HCT116 (cell line): ENCODE data around the gene RASGRF1. TPM values are rescaled to one million over a fixed set of nuclear protein-coding genes. Genes with fewer than 3 reads are reported as not detected.

Experiments
- ATAC-seq: fragments of 200-7000 bp; cut with Tn5 transposase; 2 replicates; pipeline ENCODE4 v1.9.1; 2020; ENCODE audit warnings: mild to moderate bottlenecking, moderate library complexity
- BruUV-seq: library from RNA; stranded (reverse); fragments of 400-500 nt; replicated peaks from 2 replicates; lab custom pipeline; 2021; lab: Mats Ljungman, UMichigan
- CTCF ChIA-PET: fragments of 300-600 bp; sonication (Branson Sonifier 250); formaldehyde crosslinking; loops from one replicate; lab custom pipeline; 2021; ENCODE audit warnings: antibody characterized with exemption; lab: Charles Lee
- POLR2A ChIA-PET: fragments of 300-600, 350-600 bp; sonication (Branson Sonifier 250); formaldehyde crosslinking; loops from one replicate; lab custom pipeline; 2021; ENCODE audit warnings: antibody characterized with exemption; lab: Charles Lee
- RAD21 ChIA-PET, 2 experiments: fragments of 300-600 bp; sonication (Branson Sonifier 250); formaldehyde crosslinking; loops; one replicate each; lab custom pipeline; 2023; ENCODE audit warnings: low total read pairs in 2 of 2; ENCODE audit not compliant: uncharacterized antibody in 2 of 2, unreplicated experiment in 2 of 2, low non-redundant PET in 1 of 2; lab: Charles Lee
- DNase-seq: peaks from one replicate; pipeline ENCODE4 v3.0.0-alpha.2; 2010; ENCODE audit warnings: low read depth, low spot score
- H2AFZ ChIP-seq: fragments of 200-600 bp; shearing (Covaris generic), sonication (generic); 2 replicates; pipeline ENCODE4 v1.6.1; 2017; ENCODE audit warnings: low read depth, mixed run types, mixed read lengths, antibody characterized with exemption, low read length; ENCODE audit not compliant: poor library complexity, severe bottlenecking
- H3K27ac ChIP-seq: 2 replicates; pipeline ENCODE4 v1.5.1; 2012; ENCODE audit warnings: low read depth, low read length
- H3K27me3 ChIP-seq: fragments of 200-600 bp; sonication (generic); 2 replicates; pipeline ENCODE4 v1.6.1; 2016; ENCODE audit warnings: mixed run types, low read length, mixed read lengths; ENCODE audit not compliant: insufficient read depth
- H3K36me3 ChIP-seq, 2 experiments: fragments of 200-500 bp in 1 of 2; fragments of 200-600 bp in 1 of 2; sonication (Bioruptor generic) in 1 of 2; sonication (generic) in 1 of 2; 2 replicates each; pipeline versions ENCODE4 v1.5.1 to v1.6.1; 2014 to 2016; ENCODE audit warnings: low read length in 2 of 2, inconsistent platforms in 1 of 2, mixed read lengths in 1 of 2, mixed run types in 1 of 2; ENCODE audit not compliant: insufficient read depth in 2 of 2, control insufficient read depth in 1 of 2
- H3K4me1 ChIP-seq, 2 experiments: fragments of 200-600 bp in 1 of 2; sonication (generic) in 1 of 2; 2 replicates each; pipeline versions ENCODE4 v1.5.1 to v1.6.1; 2012 to 2017; ENCODE audit warnings: low read length in 2 of 2, inconsistent platforms in 1 of 2, mild to moderate bottlenecking in 1 of 2, mixed read lengths in 1 of 2, mixed run types in 1 of 2, moderate library complexity in 1 of 2; ENCODE audit not compliant: insufficient read depth in 2 of 2, control insufficient read depth in 1 of 2
- H3K4me2 ChIP-seq: fragments of 200-600 bp; sonication (generic); 2 replicates; pipeline ENCODE4 v1.6.1; 2017; ENCODE audit warnings: mixed run types, low read length, mixed read lengths
- H3K4me3 ChIP-seq, 2 experiments: fragments of 200-600 bp in 1 of 2; sonication (generic) in 1 of 2; replicated peaks in 1 of 2; 2 replicates each; pipeline ENCODE4 v1.5.1; 2011 to 2016; ENCODE audit warnings: low read length in 2 of 2, control low read depth in 1 of 2, low read depth in 1 of 2, mild to moderate bottlenecking in 1 of 2, mixed read lengths in 1 of 2, mixed run types in 1 of 2
- H3K79me2 ChIP-seq: fragments of 200-600 bp; sonication (generic); 2 replicates; pipeline ENCODE4 v1.6.1; 2017; ENCODE audit warnings: mild to moderate bottlenecking, mixed run types, low read length, moderate library complexity, mixed read lengths; ENCODE audit not compliant: insufficient read depth
- H3K9ac ChIP-seq: fragments of 200-600 bp; sonication (generic); 2 replicates; pipeline ENCODE4 v1.6.1; 2016; ENCODE audit warnings: low read length, mixed read lengths
- H3K9me2 ChIP-seq: fragments of 200-600 bp; sonication (generic), shearing (Covaris generic); 2 replicates; pipeline ENCODE4 v1.6.1; 2017; ENCODE audit warnings: mixed run types, mild to moderate bottlenecking, moderate library complexity; ENCODE audit not compliant: insufficient read depth
- H3K9me3 ChIP-seq, 2 experiments: fragments of 200-500 bp in 1 of 2; fragments of 200-600 bp in 1 of 2; sonication (Bioruptor generic) in 1 of 2; sonication (generic) in 1 of 2; 2 replicates each; pipeline ENCODE4 v1.6.1; 2014 to 2017; ENCODE audit warnings: low read length in 2 of 2, mixed read lengths in 2 of 2, inconsistent platforms in 1 of 2, low read depth in 1 of 2, mild to moderate bottlenecking in 1 of 2, mixed run types in 1 of 2, moderate library complexity in 1 of 2; ENCODE audit not compliant: control insufficient read depth in 1 of 2, insufficient read depth in 1 of 2
- H4K20me1 ChIP-seq: fragments of 200-600 bp; sonication (generic), shearing (Covaris generic); 2 replicates; pipeline ENCODE4 v1.6.1; 2017; ENCODE audit warnings: mixed run types, mild to moderate bottlenecking, moderate library complexity; ENCODE audit not compliant: insufficient read depth
- EGR1 ChIP-seq: IDR thresholded peaks from 2 replicates; pipeline ENCODE4 v1.6.1; 2012; ENCODE audit warnings: low read depth
- EZH2phosphoT487 ChIP-seq: fragments of 200-600 bp; IDR thresholded peaks from 2 replicates; pipeline ENCODE4 v1.6.1; 2018; ENCODE audit warnings: antibody characterized with exemption, borderline replicate concordance
- FOSL1 ChIP-seq: IDR thresholded peaks from 2 replicates; pipeline ENCODE4 v1.6.1; 2012; ENCODE audit warnings: low read depth
- JUND ChIP-seq: IDR thresholded peaks from 2 replicates; pipeline ENCODE4 v1.6.1; 2012
- POLR2A ChIP-seq: IDR thresholded peaks from 2 replicates; pipeline ENCODE4 v1.7.0; 2011; ENCODE audit warnings: borderline replicate concordance; ENCODE audit not compliant: insufficient read depth, insufficient read length; ENCODE audit errors: extremely low read depth
- POLR2AphosphoS5 ChIP-seq: IDR thresholded peaks from 2 replicates; pipeline ENCODE4 v1.6.1; 2011; ENCODE audit warnings: mild to moderate bottlenecking, low read depth, low read length, moderate library complexity
- RAD21 ChIP-seq: IDR thresholded peaks from 2 replicates; pipeline ENCODE4 v1.6.1; 2012; ENCODE audit warnings: low read depth, mild to moderate bottlenecking
- SIN3A ChIP-seq: IDR thresholded peaks from 2 replicates; pipeline ENCODE4 v1.6.1; 2012; ENCODE audit warnings: low read depth
- SP1 ChIP-seq: IDR thresholded peaks from 2 replicates; pipeline ENCODE4 v1.6.1; 2012; ENCODE audit warnings: low read depth
- SRF ChIP-seq: IDR thresholded peaks from 2 replicates; pipeline ENCODE4 v1.6.1; 2012; ENCODE audit warnings: low read depth
- TCF7L2 ChIP-seq: IDR thresholded peaks from 2 replicates; pipeline ENCODE4 v1.7.0; 2011; ENCODE audit warnings: borderline replicate concordance, inconsistent platforms; ENCODE audit not compliant: insufficient read depth, insufficient read length; ENCODE audit errors: extremely low read depth
- YY1 ChIP-seq: IDR thresholded peaks from 2 replicates; pipeline ENCODE4 v1.6.1; 2011; ENCODE audit warnings: low read length, low read depth, moderate library complexity, mild to moderate bottlenecking; ENCODE audit not compliant: insufficient replicate concordance; ENCODE audit errors: extremely low read depth
- ZNF274 ChIP-seq: fragments of 200-500 bp; sonication (Bioruptor generic); IDR thresholded peaks from 2 replicates; pipeline ENCODE4 v1.6.1; 2014; ENCODE audit warnings: mild to moderate bottlenecking, low read depth, low read length, inconsistent platforms
- intact Hi-C: fragments of 100-400 bp; cut with micrococcal nuclease; formaldehyde crosslinking; loops from 2 replicates; pipeline ENCODE4 v1.10.0; 2022
- total RNA-seq: library from RNA; stranded (reverse); gene quantifications from one replicate; pipeline ENCODE4 v1.2.1, GENCODE V29; 2021; ENCODE audit not compliant: unreplicated experiment
- TF ChIP-seq, protein P1 (sequence below): IDR thresholded peaks from 2 replicates; pipeline ENCODE4 v1.6.1; 2012
- TF ChIP-seq, protein P2 (sequence below): IDR thresholded peaks from 2 replicates; pipeline ENCODE4 v1.6.1; 2012; ENCODE audit warnings: low read depth
- TF ChIP-seq, protein P3 (sequence below): IDR thresholded peaks from 2 replicates; pipeline ENCODE4 v1.6.1; 2012
- TF ChIP-seq, protein P4 (sequence below): IDR thresholded peaks from 2 replicates; pipeline ENCODE4 v1.6.1; 2011; ENCODE audit warnings: mild to moderate bottlenecking, low read length, moderate library complexity; ENCODE audit not compliant: insufficient replicate concordance; ENCODE audit errors: extremely low read depth

Gene RASGRF1
- total RNA-seq, 1 experiment from 2014 or later, result 2.4 TPM

DNA sequence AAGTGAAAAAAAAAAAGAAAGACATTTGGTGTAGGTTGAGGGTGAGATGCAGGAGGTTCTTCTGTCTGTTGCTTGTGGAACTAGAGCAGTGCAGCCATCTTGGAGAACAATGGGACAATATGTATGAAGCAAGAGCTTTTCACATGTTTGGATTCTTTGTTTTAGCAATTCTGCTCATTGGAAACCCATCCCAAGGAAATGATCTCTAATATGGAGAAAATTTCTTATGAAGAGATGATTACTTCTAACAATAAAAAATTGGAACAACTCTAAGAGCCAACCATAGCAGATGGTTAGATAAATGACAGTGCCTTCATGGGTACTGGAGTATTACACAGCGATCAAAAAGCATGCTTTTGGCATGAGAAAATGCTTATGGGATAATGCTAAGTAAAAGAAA is 56.3 kb downstream of the RASGRF1 start (continued):
- TF ChIP-seq TCF7L2 (no peak), FOSL1 (no peak), RAD21 (no peak), SP1 (no peak), ZNF274 (no peak), SIN3A (no peak), SRF (no peak)
- TF ChIP-seq, protein P1, sequence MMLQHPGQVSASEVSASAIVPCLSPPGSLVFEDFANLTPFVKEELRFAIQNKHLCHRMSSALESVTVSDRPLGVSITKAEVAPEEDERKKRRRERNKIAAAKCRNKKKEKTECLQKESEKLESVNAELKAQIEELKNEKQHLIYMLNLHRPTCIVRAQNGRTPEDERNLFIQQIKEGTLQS, result no peak

DNA sequence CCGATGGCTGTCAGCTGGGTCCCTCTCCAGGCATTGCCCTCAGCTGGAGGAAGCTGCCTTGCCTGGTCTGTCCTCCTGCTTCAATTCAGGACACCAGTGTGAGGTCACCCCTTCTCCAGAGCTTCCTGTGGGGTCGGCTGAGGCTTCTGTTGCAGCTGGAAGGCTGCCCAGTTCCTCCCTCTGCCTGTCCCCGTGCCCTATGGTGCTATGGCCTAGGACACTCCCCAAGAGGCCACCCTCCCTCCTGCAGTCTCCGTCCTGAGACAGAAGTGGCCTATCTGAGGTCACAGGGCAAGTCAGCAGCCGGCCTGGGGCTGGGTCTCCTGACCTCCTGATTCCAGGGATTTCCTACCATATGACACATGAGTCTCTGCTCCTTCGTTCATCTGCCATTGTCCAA is 57.9 kb downstream of the RASGRF1 start:
- intact Hi-C loops, result no loop called here
- no peak overlapping the region for H3K27ac ChIP-seq
- ChIA-PET POLR2A (no interaction called here), CTCF (interaction anchor here (1.5 kb wide), 1 partner anchor 152 kb away, joined by 5 read pairs; no protein-coding TSS in a partner anchor), RAD21 (no interaction called here)
- H3K9ac ChIP-seq, result no peak overlapping the region
- no peaks in the 10 kb centered on the region for H3K36me3 ChIP-seq
- H3K9me2 ChIP-seq, result no peaks in the 10 kb centered on the region
- no peak overlapping the region for H2AFZ ChIP-seq
- H3K9me3 ChIP-seq, result no peaks in the 10 kb centered on the region
- ATAC-seq (no peak), DNase-seq (no peak)
- H3K4me2 ChIP-seq, result no peak overlapping the region
- H3K4me3 ChIP-seq, result no peak overlapping the region
- H3K79me2 ChIP-seq, result no peaks in the 10 kb centered on the region
- BruUV-seq, result no TSS peak
- H4K20me1 ChIP-seq, result no peaks in the 10 kb centered on the region
- H3K27me3 ChIP-seq, result no peaks in the 10 kb centered on the region
- peaks cover 0 to under 1% of the 10 kb centered on the region in 2 experiments; a peak in 1 of 4 replicates for H3K4me1 ChIP-seq
- TF ChIP-seq, protein P2, sequence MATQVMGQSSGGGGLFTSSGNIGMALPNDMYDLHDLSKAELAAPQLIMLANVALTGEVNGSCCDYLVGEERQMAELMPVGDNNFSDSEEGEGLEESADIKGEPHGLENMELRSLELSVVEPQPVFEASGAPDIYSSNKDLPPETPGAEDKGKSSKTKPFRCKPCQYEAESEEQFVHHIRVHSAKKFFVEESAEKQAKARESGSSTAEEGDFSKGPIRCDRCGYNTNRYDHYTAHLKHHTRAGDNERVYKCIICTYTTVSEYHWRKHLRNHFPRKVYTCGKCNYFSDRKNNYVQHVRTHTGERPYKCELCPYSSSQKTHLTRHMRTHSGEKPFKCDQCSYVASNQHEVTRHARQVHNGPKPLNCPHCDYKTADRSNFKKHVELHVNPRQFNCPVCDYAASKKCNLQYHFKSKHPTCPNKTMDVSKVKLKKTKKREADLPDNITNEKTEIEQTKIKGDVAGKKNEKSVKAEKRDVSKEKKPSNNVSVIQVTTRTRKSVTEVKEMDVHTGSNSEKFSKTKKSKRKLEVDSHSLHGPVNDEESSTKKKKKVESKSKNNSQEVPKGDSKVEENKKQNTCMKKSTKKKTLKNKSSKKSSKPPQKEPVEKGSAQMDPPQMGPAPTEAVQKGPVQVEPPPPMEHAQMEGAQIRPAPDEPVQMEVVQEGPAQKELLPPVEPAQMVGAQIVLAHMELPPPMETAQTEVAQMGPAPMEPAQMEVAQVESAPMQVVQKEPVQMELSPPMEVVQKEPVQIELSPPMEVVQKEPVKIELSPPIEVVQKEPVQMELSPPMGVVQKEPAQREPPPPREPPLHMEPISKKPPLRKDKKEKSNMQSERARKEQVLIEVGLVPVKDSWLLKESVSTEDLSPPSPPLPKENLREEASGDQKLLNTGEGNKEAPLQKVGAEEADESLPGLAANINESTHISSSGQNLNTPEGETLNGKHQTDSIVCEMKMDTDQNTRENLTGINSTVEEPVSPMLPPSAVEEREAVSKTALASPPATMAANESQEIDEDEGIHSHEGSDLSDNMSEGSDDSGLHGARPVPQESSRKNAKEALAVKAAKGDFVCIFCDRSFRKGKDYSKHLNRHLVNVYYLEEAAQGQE, result no peak
- TF ChIP-seq JUND, result no peak
- no peak for TF ChIP-seq POLR2A
- TF ChIP-seq YY1, result no peak
- TF ChIP-seq, protein P3, sequence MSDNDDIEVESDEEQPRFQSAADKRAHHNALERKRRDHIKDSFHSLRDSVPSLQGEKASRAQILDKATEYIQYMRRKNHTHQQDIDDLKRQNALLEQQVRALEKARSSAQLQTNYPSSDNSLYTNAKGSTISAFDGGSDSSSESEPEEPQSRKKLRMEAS, result no peak
- TF ChIP-seq ZNF274, result no peak
- no peak for TF ChIP-seq SRF
- TF ChIP-seq, protein P4, sequence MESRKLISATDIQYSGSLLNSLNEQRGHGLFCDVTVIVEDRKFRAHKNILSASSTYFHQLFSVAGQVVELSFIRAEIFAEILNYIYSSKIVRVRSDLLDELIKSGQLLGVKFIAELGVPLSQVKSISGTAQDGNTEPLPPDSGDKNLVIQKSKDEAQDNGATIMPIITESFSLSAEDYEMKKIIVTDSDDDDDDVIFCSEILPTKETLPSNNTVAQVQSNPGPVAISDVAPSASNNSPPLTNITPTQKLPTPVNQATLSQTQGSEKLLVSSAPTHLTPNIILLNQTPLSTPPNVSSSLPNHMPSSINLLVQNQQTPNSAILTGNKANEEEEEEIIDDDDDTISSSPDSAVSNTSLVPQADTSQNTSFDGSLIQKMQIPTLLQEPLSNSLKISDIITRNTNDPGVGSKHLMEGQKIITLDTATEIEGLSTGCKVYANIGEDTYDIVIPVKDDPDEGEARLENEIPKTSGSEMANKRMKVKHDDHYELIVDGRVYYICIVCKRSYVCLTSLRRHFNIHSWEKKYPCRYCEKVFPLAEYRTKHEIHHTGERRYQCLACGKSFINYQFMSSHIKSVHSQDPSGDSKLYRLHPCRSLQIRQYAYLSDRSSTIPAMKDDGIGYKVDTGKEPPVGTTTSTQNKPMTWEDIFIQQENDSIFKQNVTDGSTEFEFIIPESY, result no peak
- no peak for TF ChIP-seq POLR2AphosphoS5
- no peak for TF ChIP-seq EGR1
- TF ChIP-seq RAD21, result no peak
- no peak for TF ChIP-seq SIN3A
- no peak for TF ChIP-seq FOSL1
- no peak for TF ChIP-seq EZH2phosphoT487
